Upper lobe of left lung (tissue), 4 donors: ENCODE results near the gene STIMATE.

Experiments
- POLR2A ChIP-seq, 4 donors: fragments of 450-650 bp; IDR thresholded peaks; one replicate each; pipeline ENCODE4 v1.5.1; 2016 to 2017; ENCODE audit warnings: antibody characterized with exemption in 4 of 4, mild to moderate bottlenecking in 2 of 4
- POLR2AphosphoS5 ChIP-seq, 2 donors: sonication (generic); formaldehyde crosslinking; IDR thresholded peaks; one replicate each; pipeline ENCODE4 v1.5.1; 2017; ENCODE audit warnings: antibody characterized with exemption in 2 of 2
- TF ChIP-seq, protein P1 (sequence below), 6 experiments: fragments of 450-650 bp in 4 of 6; fragments of 200-600 bp in 2 of 6; sonication (generic) in 2 of 6; IDR thresholded peaks; one replicate each; pipeline ENCODE4 v1.5.1; 2016 to 2019; ENCODE audit warnings: antibody characterized with exemption in 6 of 6

DNA sequence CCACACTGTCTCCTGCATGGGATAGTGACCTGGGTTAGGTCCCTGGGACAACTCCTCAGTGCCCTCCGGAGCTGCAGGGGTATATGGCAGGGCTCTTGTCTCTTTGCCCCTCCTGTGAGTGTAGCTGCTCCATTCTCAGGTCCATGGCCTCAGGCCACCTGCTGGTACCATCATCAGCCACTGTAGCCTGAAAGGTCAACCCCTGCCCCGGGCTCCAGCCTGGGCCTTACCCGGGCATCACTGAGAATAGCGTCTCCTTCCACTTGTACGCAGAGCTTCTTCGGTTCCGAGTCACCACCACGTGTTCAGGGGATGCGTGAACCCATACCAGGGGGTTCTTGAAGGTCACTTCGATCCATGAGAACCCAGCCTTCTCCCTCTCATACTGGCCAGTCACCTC, 80.7 kb downstream of the STIMATE start:
- TF ChIP-seq, protein P1, sequence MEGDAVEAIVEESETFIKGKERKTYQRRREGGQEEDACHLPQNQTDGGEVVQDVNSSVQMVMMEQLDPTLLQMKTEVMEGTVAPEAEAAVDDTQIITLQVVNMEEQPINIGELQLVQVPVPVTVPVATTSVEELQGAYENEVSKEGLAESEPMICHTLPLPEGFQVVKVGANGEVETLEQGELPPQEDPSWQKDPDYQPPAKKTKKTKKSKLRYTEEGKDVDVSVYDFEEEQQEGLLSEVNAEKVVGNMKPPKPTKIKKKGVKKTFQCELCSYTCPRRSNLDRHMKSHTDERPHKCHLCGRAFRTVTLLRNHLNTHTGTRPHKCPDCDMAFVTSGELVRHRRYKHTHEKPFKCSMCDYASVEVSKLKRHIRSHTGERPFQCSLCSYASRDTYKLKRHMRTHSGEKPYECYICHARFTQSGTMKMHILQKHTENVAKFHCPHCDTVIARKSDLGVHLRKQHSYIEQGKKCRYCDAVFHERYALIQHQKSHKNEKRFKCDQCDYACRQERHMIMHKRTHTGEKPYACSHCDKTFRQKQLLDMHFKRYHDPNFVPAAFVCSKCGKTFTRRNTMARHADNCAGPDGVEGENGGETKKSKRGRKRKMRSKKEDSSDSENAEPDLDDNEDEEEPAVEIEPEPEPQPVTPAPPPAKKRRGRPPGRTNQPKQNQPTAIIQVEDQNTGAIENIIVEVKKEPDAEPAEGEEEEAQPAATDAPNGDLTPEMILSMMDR (IDR thresholded peaks at IDR 0.05): no peak
- TF ChIP-seq POLR2A (IDR thresholded peaks at IDR 0.05): no peak
- TF ChIP-seq POLR2AphosphoS5 (IDR thresholded peaks at IDR 0.05): no peak
